Endodermal cell (in vitro differentiated cells): Measurements from ENCODE around the gene FKBP15. TPM values are rescaled to one million over a fixed set of nuclear protein-coding genes. Genes with fewer than 3 reads are reported as not detected.

Experiments used
- DNase-seq: peaks from one replicate; pipeline ENCODE4 v3.0.0-alpha.2; 2017
- H3K27ac ChIP-seq: 2 replicates; pipeline ENCODE4 v1.5.1; 2013; ENCODE audit warnings: mild to moderate bottlenecking, low read depth, low read length, moderate library complexity
- H3K27me3 ChIP-seq: 2 replicates; pipeline ENCODE4 v1.6.1; 2013; ENCODE audit warnings: mild to moderate bottlenecking, low read length, moderate library complexity; ENCODE audit not compliant: insufficient read depth, control insufficient read depth, poor library complexity, severe bottlenecking
- H3K36me3 ChIP-seq: 2 replicates; pipeline ENCODE4 v1.7.0; 2013; ENCODE audit warnings: mild to moderate bottlenecking, low read length, moderate library complexity; ENCODE audit not compliant: control insufficient read depth, insufficient read depth
- H3K4me1 ChIP-seq: one replicate; pipeline ENCODE4 v1.7.0; 2013; ENCODE audit warnings: low read length; ENCODE audit not compliant: control insufficient read depth, insufficient read depth
- H3K4me3 ChIP-seq: 2 replicates; pipeline ENCODE4 v1.5.1; 2013; ENCODE audit warnings: mild to moderate bottlenecking, low read length, moderate library complexity
- H3K9ac ChIP-seq: 2 replicates; pipeline ENCODE4 v1.6.1; 2013; ENCODE audit warnings: mild to moderate bottlenecking, low read length, moderate library complexity; ENCODE audit not compliant: poor library complexity, severe bottlenecking; ENCODE audit errors: extremely low read depth
- H3K9me3 ChIP-seq: 2 replicates; pipeline ENCODE4 v1.6.1; 2013; ENCODE audit warnings: mild to moderate bottlenecking, low read length, moderate library complexity; ENCODE audit not compliant: control insufficient read depth
- H3K27ac Mint-ChIP-seq: 2 replicates; pipeline ENCODE4 v1.8.0; 2020; ENCODE audit warnings: mixed read lengths
- H3K27me3 Mint-ChIP-seq: 2 replicates; pipeline ENCODE4 v1.8.0; 2021; ENCODE audit warnings: mild to moderate bottlenecking, mixed read lengths; ENCODE audit not compliant: insufficient read depth
- H3K36me3 Mint-ChIP-seq: 2 replicates; pipeline ENCODE4 v1.8.0; 2020; ENCODE audit warnings: low read depth, mixed read lengths
- H3K4me1 Mint-ChIP-seq: 2 replicates; pipeline ENCODE4 v1.8.0; 2020; ENCODE audit warnings: mixed read lengths
- H3K4me3 Mint-ChIP-seq: 2 replicates; pipeline ENCODE4 v1.8.0; 2020; ENCODE audit warnings: mild to moderate bottlenecking, moderate library complexity, mixed read lengths
- H3K9me3 Mint-ChIP-seq: 2 replicates; pipeline ENCODE4 v1.8.0; 2020; ENCODE audit warnings: mild to moderate bottlenecking, mixed read lengths
- WGBS, 2 experiments: methylation state at CpG; one replicate each; pipeline versions ENCODE4 v1.1.5 to v1.1.7; 2013; ENCODE audit warnings: missing lambda C conversion rate in 2 of 2, mixed read lengths in 1 of 2; ENCODE audit not compliant: insufficient coverage in 1 of 2, insufficient read length in 1 of 2; 5-methylcytosine and 5-hydroxymethylcytosine counted together
- total RNA-seq, 2 donors: library from RNA; stranded (reverse); fragmentation: NEBNext Ultra II Directional in 1 of 2; extraction: Animal tissue kit (Norgen Biotek cat#: 25700) in 1 of 2; gene quantifications; 2 replicates in 1 of 2; 3 replicates in 1 of 2; pipeline ENCODE4 v1.2.1, GENCODE V29; 2021
- TF ChIP-seq, protein P1 (sequence below): fragments of 200-600 bp; sonication (generic); conservative IDR thresholded peaks from 2 replicates; pipeline ENCODE4 v1.5.0; 2021; ENCODE audit warnings: antibody characterized with exemption, mild to moderate bottlenecking

The FKBP15 gene
- total RNA-seq, 2 donors from 2014 or later, result 17.1 to 19.6 TPM

DNA sequence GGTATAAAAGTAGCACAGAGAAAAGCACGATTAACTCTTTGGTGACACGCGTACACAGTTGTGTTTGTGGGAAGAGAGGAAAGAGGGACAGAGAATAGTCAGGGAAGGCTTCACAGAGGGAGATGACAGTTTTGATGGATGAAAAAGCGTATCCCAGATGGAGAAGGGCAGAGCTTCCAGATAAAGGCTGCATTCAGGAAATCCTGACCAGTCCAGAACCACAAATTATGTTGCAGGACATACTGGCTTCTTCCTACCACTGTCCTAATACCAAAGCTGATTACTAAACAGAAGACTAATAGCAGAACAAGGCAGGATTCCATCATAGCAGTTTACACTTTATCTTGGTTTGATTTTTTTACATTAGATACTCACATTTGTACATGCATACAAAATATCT, 35.8 kb downstream of the FKBP15 start:
- Histone ChIP-seq H3K9me3 (no peaks in the 10 kb centered on the region), H3K27ac (no peak overlapping the region), H3K27me3 (no peaks in the 10 kb centered on the region), H3K36me3 (peaks cover 88% of the 10 kb centered on the region), H3K4me3 (no peak overlapping the region), H3K9ac (no peak overlapping the region), H3K4me1 (peaks cover 3% of the 10 kb centered on the region)
- Mint-ChIP-seq H3K4me1 (no peaks in the 10 kb centered on the region), H3K36me3 (peaks cover 39% of the 10 kb centered on the region), H3K9me3 (no peaks in the 10 kb centered on the region), H3K27me3 (no peaks in the 10 kb centered on the region), H3K4me3 (no peak overlapping the region), H3K27ac (no peak overlapping the region)
- no peak for DNase-seq
- TF ChIP-seq, protein P1, sequence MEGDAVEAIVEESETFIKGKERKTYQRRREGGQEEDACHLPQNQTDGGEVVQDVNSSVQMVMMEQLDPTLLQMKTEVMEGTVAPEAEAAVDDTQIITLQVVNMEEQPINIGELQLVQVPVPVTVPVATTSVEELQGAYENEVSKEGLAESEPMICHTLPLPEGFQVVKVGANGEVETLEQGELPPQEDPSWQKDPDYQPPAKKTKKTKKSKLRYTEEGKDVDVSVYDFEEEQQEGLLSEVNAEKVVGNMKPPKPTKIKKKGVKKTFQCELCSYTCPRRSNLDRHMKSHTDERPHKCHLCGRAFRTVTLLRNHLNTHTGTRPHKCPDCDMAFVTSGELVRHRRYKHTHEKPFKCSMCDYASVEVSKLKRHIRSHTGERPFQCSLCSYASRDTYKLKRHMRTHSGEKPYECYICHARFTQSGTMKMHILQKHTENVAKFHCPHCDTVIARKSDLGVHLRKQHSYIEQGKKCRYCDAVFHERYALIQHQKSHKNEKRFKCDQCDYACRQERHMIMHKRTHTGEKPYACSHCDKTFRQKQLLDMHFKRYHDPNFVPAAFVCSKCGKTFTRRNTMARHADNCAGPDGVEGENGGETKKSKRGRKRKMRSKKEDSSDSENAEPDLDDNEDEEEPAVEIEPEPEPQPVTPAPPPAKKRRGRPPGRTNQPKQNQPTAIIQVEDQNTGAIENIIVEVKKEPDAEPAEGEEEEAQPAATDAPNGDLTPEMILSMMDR, result no peak
- 93 to 94% methylated on average over 3 to 4 of the region's 4 CpGs for WGBS, 2 experiments

DNA sequence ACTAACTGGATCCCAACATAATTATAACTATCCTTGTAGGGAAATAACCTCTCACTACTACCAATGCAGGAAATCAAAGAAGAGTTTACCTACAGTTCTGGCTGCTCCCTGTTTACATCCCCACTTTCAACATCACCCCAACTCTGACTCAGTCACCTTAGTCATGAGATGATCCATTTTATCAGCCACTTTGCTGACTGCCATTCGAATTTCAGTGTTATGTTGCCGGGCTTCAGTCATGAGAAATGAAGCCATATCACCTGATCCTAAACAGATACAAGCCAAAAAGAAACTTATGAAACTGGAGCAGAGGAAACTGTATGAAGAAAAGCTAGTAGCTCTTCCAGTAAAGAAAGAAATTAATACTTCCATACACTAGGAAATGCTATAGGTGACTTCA, 36.5 kb downstream of the FKBP15 start:
- TF ChIP-seq, protein P1, result no peak
- H3K9me3 ChIP-seq, result no peaks in the 10 kb centered on the region
- no peaks in the 10 kb centered on the region for H3K27me3 Mint-ChIP-seq
- no peaks in the 10 kb centered on the region for H3K27me3 ChIP-seq
- peaks cover 3% of the 10 kb centered on the region for H3K4me1 ChIP-seq
- no peak overlapping the region for H3K27ac ChIP-seq
- no peak for DNase-seq
- no peaks in the 10 kb centered on the region for H3K4me1 Mint-ChIP-seq
- no peaks in the 10 kb centered on the region for H3K9me3 Mint-ChIP-seq
- WGBS, 2 experiments, result 89 to 100% methylated on average over 1 to 2 of the region's 2 CpGs
- H3K4me3 Mint-ChIP-seq, result no peak overlapping the region
- H3K36me3 Mint-ChIP-seq, result peaks cover 40% of the 10 kb centered on the region
- no peak overlapping the region for H3K27ac Mint-ChIP-seq
- H3K36me3 ChIP-seq, result peaks cover 83% of the 10 kb centered on the region
- H3K4me3 ChIP-seq, result no peak overlapping the region
- H3K9ac ChIP-seq, result no peak overlapping the region

DNA sequence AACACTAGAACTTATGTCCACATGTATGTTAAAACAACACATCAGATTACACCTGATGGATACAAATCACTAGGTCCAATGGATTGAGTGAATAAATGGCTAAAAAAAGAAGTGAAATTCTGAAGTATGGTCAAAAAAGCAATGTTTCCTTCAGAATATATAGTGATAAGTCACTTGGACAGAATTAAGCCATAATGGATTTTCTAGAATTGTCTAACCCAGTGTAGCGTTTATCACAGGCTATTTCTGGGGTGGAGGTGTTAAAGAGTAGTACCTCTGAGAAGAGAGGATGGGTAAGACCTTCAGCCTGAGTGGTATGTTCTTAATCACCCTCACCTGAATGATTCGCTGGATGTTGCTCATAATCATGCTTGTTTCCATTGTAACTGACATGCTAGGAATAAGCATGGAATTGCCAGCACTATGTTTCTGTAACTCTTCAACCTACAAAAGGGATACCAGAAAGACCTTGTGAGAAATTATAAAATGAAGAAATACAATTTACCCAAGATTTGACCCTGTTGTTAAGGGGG, 37.1 kb downstream of the FKBP15 start:
- no peaks in the 10 kb centered on the region for H3K27me3 ChIP-seq
- Mint-ChIP-seq H3K36me3 (peaks cover 40% of the 10 kb centered on the region), H3K9me3 (no peaks in the 10 kb centered on the region), H3K4me3 (no peak overlapping the region), H3K4me1 (no peaks in the 10 kb centered on the region), H3K27ac (no peak overlapping the region), H3K27me3 (no peaks in the 10 kb centered on the region)
- H3K4me1 ChIP-seq, result peaks cover 3% of the 10 kb centered on the region
- TF ChIP-seq, protein P1, result no peak
- peaks cover 82% of the 10 kb centered on the region for H3K36me3 ChIP-seq
- no peaks in the 10 kb centered on the region for H3K9me3 ChIP-seq
- no peak for DNase-seq
- H3K27ac ChIP-seq, result no peak overlapping the region
- no peak overlapping the region for H3K9ac ChIP-seq
- WGBS, 2 experiments, result 90 to 100% methylated on average over 2 of the region's 2 CpGs
- no peak overlapping the region for H3K4me3 ChIP-seq
